B cell (primary cell): Measurements from ENCODE around the gene DCAF15. TPM values are rescaled to one million over a fixed set of nuclear protein-coding genes. Genes with fewer than 3 reads are reported as not detected.
A peak's percentile ranks its signal among the peaks of the same experiment; 100 is the strongest.

Experiments used
- ATAC-seq: fragments of 200-7000 bp; cut with Tn5 transposase; one replicate; pipeline ENCODE4 v1.10.0; 2021; ENCODE audit warnings: low read depth, mild to moderate bottlenecking, moderate number of reproducible peaks, moderate library complexity
- CTCF ChIA-PET: fragments of 350-600 bp; sonication (Branson Sonifier 250); formaldehyde crosslinking; loops from one replicate; lab custom pipeline; 2021; ENCODE audit warnings: antibody characterized with exemption, inconsistent platforms; lab: Charles Lee
- POLR2A ChIA-PET: fragments of 350-600 bp; sonication (Branson Sonifier 250); formaldehyde crosslinking; loops from one replicate; lab custom pipeline; 2021; ENCODE audit warnings: antibody characterized with exemption; lab: Charles Lee
- DNase-seq: peaks from one replicate; pipeline ENCODE4 v3.0.0; 2013
- H2AFZ ChIP-seq: 2 replicates; pipeline ENCODE4 v1.6.1; 2012; ENCODE audit warnings: mild to moderate bottlenecking, low read depth, low read length; ENCODE audit not compliant: insufficient read depth, poor library complexity, severe bottlenecking
- H3K27ac ChIP-seq, 2 donors: 1 replicate in 1 of 2; 2 replicates in 1 of 2; pipeline ENCODE4 v1.5.1; 2012 to 2013; ENCODE audit warnings: low read length in 2 of 2, mild to moderate bottlenecking in 2 of 2, moderate library complexity in 1 of 2
- H3K27me3 ChIP-seq, 4 experiments: fragments of 200-600 bp in 1 of 4; sonication (generic) in 1 of 4; replicated peaks in 1 of 4; 1 replicate in 2 of 4; 2 replicates in 2 of 4; pipeline versions ENCODE4 v1.6.1 to v1.7.0; 2013 to 2016; ENCODE audit warnings: low read length in 3 of 4, mild to moderate bottlenecking in 2 of 4, mixed read lengths in 1 of 4, moderate library complexity in 1 of 4; ENCODE audit not compliant: insufficient read depth in 4 of 4, control insufficient read depth in 3 of 4; ENCODE audit errors: control extremely low read depth in 1 of 4
- H3K36me3 ChIP-seq, 2 experiments: replicated peaks in 1 of 2; 1 replicate in 1 of 2; 2 replicates in 1 of 2; pipeline versions ENCODE4 v1.6.1 to v1.7.1; 2013; ENCODE audit warnings: low read length in 1 of 2; ENCODE audit not compliant: insufficient read depth in 2 of 2, control insufficient read depth in 1 of 2; ENCODE audit errors: control extremely low read depth in 1 of 2, extremely low read depth in 1 of 2
- H3K4me1 ChIP-seq, 2 donors: fragments of 200-600 bp in 1 of 2; sonication (generic) in 1 of 2; 1 replicate in 1 of 2; 2 replicates in 1 of 2; pipeline versions ENCODE4 v1.5.1 to v1.6.1; 2013 to 2017; ENCODE audit warnings: low read length in 2 of 2; ENCODE audit not compliant: control insufficient read depth in 2 of 2, insufficient read depth in 2 of 2
- H3K4me2 ChIP-seq: replicated peaks from 2 replicates; pipeline ENCODE3; 2012; ENCODE audit warnings: mild to moderate bottlenecking, low read depth, low read length; ENCODE audit not compliant: poor library complexity, severe bottlenecking
- H3K4me3 ChIP-seq, 5 experiments: fragments of 200-600 bp in 1 of 5; sonication (generic) in 1 of 5; 1 replicate in 3 of 5; 2 replicates in 2 of 5; pipeline versions ENCODE4 v1.5.1 to v1.7.0; 2011 to 2016; ENCODE audit warnings: low read length in 4 of 5, mild to moderate bottlenecking in 4 of 5, low read depth in 2 of 5, control low read depth in 1 of 5, moderate library complexity in 1 of 5; ENCODE audit not compliant: insufficient read depth in 1 of 5; ENCODE audit errors: control extremely low read depth in 1 of 5, extremely low read depth in 1 of 5
- H3K79me2 ChIP-seq: fragments of 200-600 bp; sonication (generic); one replicate; pipeline ENCODE4 v1.6.0; 2016; ENCODE audit warnings: low read length; ENCODE audit not compliant: control insufficient read depth, insufficient read depth
- H3K9ac ChIP-seq: fragments of 200-600 bp; sonication (generic); 2 replicates; pipeline ENCODE4 v1.6.1; 2017; ENCODE audit warnings: mild to moderate bottlenecking, low read length, moderate library complexity
- H3K9me3 ChIP-seq, 3 donors: one replicate each; pipeline versions ENCODE4 v1.6.1 to v1.7.1; 2013; ENCODE audit warnings: low read length in 2 of 3; ENCODE audit not compliant: control insufficient read depth in 2 of 3, insufficient read depth in 1 of 3; ENCODE audit errors: control extremely low read depth in 1 of 3
- H4K20me1 ChIP-seq: 2 replicates; pipeline ENCODE4 v1.6.0; 2012; ENCODE audit warnings: mild to moderate bottlenecking, low read length; ENCODE audit not compliant: insufficient read depth, control insufficient read depth, poor library complexity, severe bottlenecking
- H3K27ac Mint-ChIP-seq: one replicate; pipeline ENCODE4 v1.8.0; 2021; ENCODE audit warnings: mixed read lengths
- H3K27me3 Mint-ChIP-seq: one replicate; pipeline ENCODE4 v1.8.0; 2021; ENCODE audit warnings: mixed read lengths
- H3K4me1 Mint-ChIP-seq: one replicate; pipeline ENCODE4 v1.8.0; 2021; ENCODE audit warnings: mixed read lengths
- H3K4me3 Mint-ChIP-seq: one replicate; pipeline ENCODE4 v1.8.0; 2021; ENCODE audit warnings: mixed read lengths
- H3K9me3 Mint-ChIP-seq: one replicate; pipeline ENCODE4 v1.8.0; 2022; ENCODE audit warnings: mixed read lengths; ENCODE audit not compliant: insufficient read depth
- EZH2 ChIP-seq: IDR thresholded peaks from 2 replicates; pipeline ENCODE4 v1.6.1; 2012; ENCODE audit warnings: borderline replicate concordance, low read depth, mild to moderate bottlenecking, moderate library complexity, low read length; ENCODE audit not compliant: insufficient read depth, poor library complexity, severe bottlenecking
- WGBS: methylation state at CpG from one replicate; pipeline ENCODE4 v1.1.5; 2013; ENCODE audit warnings: missing lambda C conversion rate; ENCODE audit not compliant: insufficient coverage; 5-methylcytosine and 5-hydroxymethylcytosine counted together
- intact Hi-C: fragments of 100-400 bp; cut with micrococcal nuclease; formaldehyde crosslinking; loops from one replicate; pipeline ENCODE4 v1.10.0; 2022
- polyA plus RNA-seq: library from polyadenylated mRNA; depleted of rRNA; stranded (reverse); fragments of >200 nt; gene quantifications from 2 replicates; pipeline ENCODE4 v1.2.3, GENCODE V29; 2012
- total RNA-seq, 2 donors: library from RNA; stranded (reverse); fragments of 120-200 nt in 1 of 2; gene quantifications; 1 replicate in 1 of 2; 2 replicates in 1 of 2; pipeline versions ENCODE4 v1.2.3 to v1.2.4, GENCODE V29; 2013 to 2022
- TF ChIP-seq, protein P1 (sequence below): fragments of 200-600 bp; IDR thresholded peaks from one replicate; pipeline ENCODE4 v1.8.0; 2022; ENCODE audit warnings: antibody characterized with exemption, mild to moderate bottlenecking

DCAF15 gene
- total and polyA plus RNA-seq, 2 donors (not counting 1 experiment from before 2014, with no cell fraction given), result 116 to 157 TPM

DNA sequence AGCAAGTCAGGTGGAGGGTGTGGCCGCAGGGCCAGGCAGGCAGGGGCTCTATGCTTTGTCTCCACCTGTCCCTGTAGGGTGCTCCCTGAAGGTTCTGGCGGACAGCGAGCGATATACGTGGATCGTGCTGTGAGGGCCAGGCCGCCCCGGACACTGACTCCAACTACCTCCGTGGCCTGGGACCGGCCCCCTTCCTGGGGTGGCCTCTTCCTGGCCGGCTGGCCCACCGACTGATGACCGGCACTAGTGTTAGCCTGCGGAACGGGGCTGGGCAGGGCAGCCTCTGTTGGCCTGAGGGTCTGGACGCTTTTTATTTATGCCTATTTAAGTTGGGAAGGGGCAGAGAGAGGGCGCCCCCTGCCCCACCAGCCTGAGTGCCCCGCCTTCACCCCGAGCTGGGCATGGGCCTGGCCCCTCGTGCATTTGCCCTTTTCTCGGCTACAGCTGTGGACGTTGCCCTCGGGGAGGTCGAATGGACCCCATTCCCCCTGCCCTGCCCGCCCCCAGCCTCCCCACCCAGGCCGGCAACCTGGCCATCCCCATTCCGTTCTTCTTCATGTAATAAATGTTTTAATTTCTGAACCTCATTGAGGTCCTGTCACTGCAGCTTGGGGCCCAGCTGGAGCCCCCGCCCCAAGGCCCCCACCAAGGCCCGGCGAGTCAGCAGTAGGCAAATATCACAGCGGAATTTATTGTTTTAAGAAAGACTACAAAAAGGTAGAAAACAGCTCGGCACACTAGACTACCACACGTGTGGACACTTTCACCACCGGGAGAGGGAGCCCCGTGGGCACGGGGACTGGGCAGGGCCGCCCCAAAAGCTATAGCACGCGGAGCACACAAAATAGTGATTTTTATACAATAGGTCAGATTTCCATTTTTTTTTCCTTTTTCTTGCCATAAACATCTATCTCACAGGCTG lies 8.8 kb downstream of the DCAF15 start:
- POLR2A ChIA-PET, result interaction anchor here (1.1 to 1.2 kb wide), 2 partner anchors 24 to 71 kb away, joined by 3 read pairs; partner anchors contain the start of gene IL27RA
- Mint-ChIP-seq H3K4me3 (no peak overlapping the region), H3K4me1 (no peaks in the 10 kb centered on the region), H3K27me3 (no peaks in the 10 kb centered on the region), H3K9me3 (no peaks in the 10 kb centered on the region), H3K27ac (peak overlapping the region; percentile 41)
- Histone ChIP-seq H2AFZ (no peak overlapping the region), H3K27ac (no peak overlapping the region), H3K27me3 (no peaks in the 10 kb centered on the region), H3K9ac (no peak overlapping the region), H3K9me3 (peaks cover 0 to 3% (median 0%) of the 10 kb centered on the region in 3 donors), H3K4me1 (no peaks in the 10 kb centered on the region), H3K4me2 (no peak overlapping the region), H4K20me1 (peaks cover 22% of the 10 kb centered on the region), H3K4me3 (no peak overlapping the region), H3K36me3 (peaks cover 0 to 58% of the 10 kb centered on the region in 2 experiments), H3K79me2 (no peaks in the 10 kb centered on the region)
- no peak for ATAC-seq
- 95% methylated on average over 23 of the region's 39 CpGs for WGBS
- TF ChIP-seq, protein P1, sequence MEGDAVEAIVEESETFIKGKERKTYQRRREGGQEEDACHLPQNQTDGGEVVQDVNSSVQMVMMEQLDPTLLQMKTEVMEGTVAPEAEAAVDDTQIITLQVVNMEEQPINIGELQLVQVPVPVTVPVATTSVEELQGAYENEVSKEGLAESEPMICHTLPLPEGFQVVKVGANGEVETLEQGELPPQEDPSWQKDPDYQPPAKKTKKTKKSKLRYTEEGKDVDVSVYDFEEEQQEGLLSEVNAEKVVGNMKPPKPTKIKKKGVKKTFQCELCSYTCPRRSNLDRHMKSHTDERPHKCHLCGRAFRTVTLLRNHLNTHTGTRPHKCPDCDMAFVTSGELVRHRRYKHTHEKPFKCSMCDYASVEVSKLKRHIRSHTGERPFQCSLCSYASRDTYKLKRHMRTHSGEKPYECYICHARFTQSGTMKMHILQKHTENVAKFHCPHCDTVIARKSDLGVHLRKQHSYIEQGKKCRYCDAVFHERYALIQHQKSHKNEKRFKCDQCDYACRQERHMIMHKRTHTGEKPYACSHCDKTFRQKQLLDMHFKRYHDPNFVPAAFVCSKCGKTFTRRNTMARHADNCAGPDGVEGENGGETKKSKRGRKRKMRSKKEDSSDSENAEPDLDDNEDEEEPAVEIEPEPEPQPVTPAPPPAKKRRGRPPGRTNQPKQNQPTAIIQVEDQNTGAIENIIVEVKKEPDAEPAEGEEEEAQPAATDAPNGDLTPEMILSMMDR, result no peak
- TF ChIP-seq EZH2, result no peak
- intact Hi-C loops, result loop anchor here (2.0 kb wide), 1 partner anchor 26 kb away; no protein-coding TSS in a partner anchor
- CTCF ChIA-PET, result interaction anchor here (0.6 to 2.6 kb wide), 4 partner anchors 9 to 87 kb away, joined by 3 to 16 read pairs (median 8); partner anchors contain the start of gene IL27RA
- peak; percentile 17 for DNase-seq
